ENCODE data around the gene ZBTB5. TPM values are rescaled to one million over a fixed set of nuclear protein-coding genes. Genes with fewer than 3 reads are reported as not detected.

Gene ZBTB5
- total and polyA plus RNA-seq, 2 of the 13 experiments (the other 11 are each of a cell fraction or from before 2014, with no cell fraction given), result 12.5 to 20.5 TPM

GRCh38 chr9:37442556-37442955 is 22.7 kb downstream of the ZBTB5 start:
- H3K4me1 ChIP-seq (ENCODE audit: insufficient read depth, low read length), result peaks cover 40% of the 10 kb centered on the region
- CTCF ChIA-PET (ENCODE audit: low intra/inter-chr PET ratio, low total read pairs), result no interaction called here
- no peaks in the 10 kb centered on the region for H3K9me3 ChIP-seq (ENCODE audit: low read length)
- H3K27me3 ChIP-seq (ENCODE audit: control insufficient read depth in 1 of 2, insufficient read depth in 2 of 2, low read length in 2 of 2), result no peaks in the 10 kb centered on the region
- H3K36me3 ChIP-seq (replicated peaks in 1 of 2; ENCODE audit: control insufficient read depth in 1 of 2, insufficient read depth in 2 of 2, low read length in 2 of 2), result peaks cover 18 to 54% of the 10 kb centered on the region in 2 experiments; a peak in 4 of 5 replicates
- peaks cover 13% of the 10 kb centered on the region for H4K20me1 ChIP-seq (ENCODE audit: insufficient read depth, low read length)
- H3K79me2 ChIP-seq (ENCODE audit: insufficient read depth, low read length), result peaks cover 27% of the 10 kb centered on the region
- FAIRE-seq, result no peak
- intact Hi-C loops (cut with micrococcal nuclease; ENCODE audit: unreplicated experiment), result no loop called here
- H3K4me3 ChIP-seq (replicated peaks in 1 of 3; ENCODE audit: insufficient read depth in 1 of 3, low read depth in 2 of 3, low read length in 3 of 3), result no peak overlapping the region
- TF ChIP-seq ZNF780A (CRISPR knock-in tag; IDR thresholded peaks at IDR 0.05) (no peak), TFDP2 (CRISPR knock-in tag; IDR thresholded peaks at IDR 0.05) (no peak), ATF2 (CRISPR knock-in tag; IDR thresholded peaks at IDR 0.05) (no peak), RFX5 (IDR thresholded peaks at IDR 0.05; ENCODE audit: low read depth, low read length) (no peak), NRL (CRISPR knock-in tag; IDR thresholded peaks at IDR 0.05; ENCODE audit: borderline replicate concordance) (no peak), ZSCAN12 (CRISPR knock-in tag; IDR thresholded peaks at IDR 0.05) (no peak), ZNF619 (CRISPR knock-in tag; IDR thresholded peaks at IDR 0.05) (no peak), ZNF569 (CRISPR knock-in tag; IDR thresholded peaks at IDR 0.05; ENCODE audit: borderline replicate concordance) (no peak), PLSCR1 (CRISPR knock-in tag; IDR thresholded peaks at IDR 0.05; ENCODE audit: borderline replicate concordance) (no peak), ZFP1 (CRISPR knock-in tag; IDR thresholded peaks at IDR 0.05) (no peak), ZNF703 (CRISPR knock-in tag; IDR thresholded peaks at IDR 0.05; ENCODE audit: borderline replicate concordance) (no peak), ZNF362 (CRISPR knock-in tag; IDR thresholded peaks at IDR 0.05; ENCODE audit: borderline replicate concordance) (no peak), GTF3A (CRISPR knock-in tag; conservative IDR thresholded peaks at IDR 0.05) (no peak), TERF1 (CRISPR knock-in tag; IDR thresholded peaks at IDR 0.05) (no peak), SMARCC2 (IDR thresholded peaks at IDR 0.05) (no peak), GTF2F1 (IDR thresholded peaks at IDR 0.05; ENCODE audit: low read length) (no peak), HOXA3 (CRISPR knock-in tag; IDR thresholded peaks at IDR 0.05) (no peak), ZBTB8A (CRISPR knock-in tag; IDR thresholded peaks at IDR 0.05; ENCODE audit: borderline replicate concordance, low read depth) (no peak), HOXD1 (CRISPR knock-in tag; IDR thresholded peaks at IDR 0.05) (no peak), ARNTL (CRISPR knock-in tag; IDR thresholded peaks at IDR 0.05) (no peak)
- POLR2A ChIA-PET, result interaction anchor here (1.1 to 2.2 kb wide), 2 partner anchors 12 to 20 kb away, joined by 3 to 5 read pairs; partner anchors contain the start of gene GRHPR
- no peak overlapping the region for H3K27ac ChIP-seq (ENCODE audit: extremely low read length, insufficient read depth, low read length)
- H3K9ac ChIP-seq (ENCODE audit: insufficient read depth, low read depth, low read length), result no peak overlapping the region
- no TSS peak for BruUV-seq (replicated peaks)
- no peak overlapping the region for H3K4me2 ChIP-seq (ENCODE audit: low read depth, low read length)
- ATAC-seq, result no peak
- in situ Hi-C loops (cut with HindIII; ENCODE audit: extremely low pct_ligation_motif_present, low pct_unique_long_range_greater_than_20kb), result no loop called here
- H2AFZ ChIP-seq (ENCODE audit: low read length), result no peak overlapping the region
- DNase-seq (ENCODE audit: low spot score), result no peak
- 94% methylated on average over 2 of the region's 2 CpGs for WGBS (ENCODE audit: low lambda C conversion rate)

All from HepG2 (cell line).